Stimulated activated CD8-positive, alpha-beta memory T cell treated with anti-CD3 and anti-CD28 coated beads, Interleukin-15, amount 100 ng/mL, for 1 hour (primary cell): Measurements from ENCODE around the gene PIP4K2C.
"Not testable (repeated sequence)": the region's sequence is repeated elsewhere in the genome, so short reads cannot be mapped to it uniquely, and the experiment has no call there.

ENCODE experiments used
- DNase-seq: peaks from one replicate; pipeline ENCODE4 v3.0.0-alpha.2; 2020; ENCODE audit warnings: low read depth

The PIP4K2C gene

DNA sequence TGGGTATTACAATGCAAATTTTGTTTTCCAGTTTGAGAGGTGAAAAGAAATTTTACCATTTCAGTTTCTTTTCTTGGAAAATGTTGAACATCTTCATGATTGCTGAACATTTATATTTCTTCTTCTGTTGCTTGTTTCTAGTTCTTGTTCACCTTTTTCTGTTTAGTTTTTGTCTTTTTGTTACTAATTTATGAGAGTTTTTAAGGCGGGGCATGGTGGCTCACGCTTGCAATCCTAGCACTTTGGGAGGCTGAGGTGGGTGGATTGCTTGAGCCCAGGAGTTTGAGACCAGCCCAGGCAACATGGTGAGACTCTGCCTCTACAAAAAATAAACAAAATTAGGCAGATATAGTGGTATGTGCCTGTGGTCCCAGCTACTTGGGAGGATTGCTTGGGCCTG is 30.5 kb upstream of the PIP4K2C start:
- DNase-seq = no peak

DNA sequence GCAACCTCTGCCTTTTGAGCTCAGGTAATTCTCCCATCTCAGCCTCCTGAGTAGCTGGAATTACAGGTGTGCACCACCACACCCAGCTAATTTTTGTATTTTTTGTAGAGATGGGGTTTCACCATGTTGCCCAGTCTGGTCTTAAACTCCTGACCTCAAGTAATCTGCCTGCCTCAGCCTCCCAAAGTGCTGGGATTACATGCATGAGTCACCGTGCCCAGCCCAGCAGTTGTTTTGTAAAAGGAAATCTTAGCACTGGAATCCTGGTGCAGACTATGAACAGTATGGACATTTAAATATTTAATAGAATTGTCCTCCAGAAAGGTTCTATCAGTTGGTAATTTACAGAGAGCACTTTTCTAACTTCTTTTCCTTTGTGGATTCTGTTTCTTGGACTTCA is 29.9 kb upstream of the PIP4K2C start:
- DNase-seq = not testable (repeated sequence)

DNA sequence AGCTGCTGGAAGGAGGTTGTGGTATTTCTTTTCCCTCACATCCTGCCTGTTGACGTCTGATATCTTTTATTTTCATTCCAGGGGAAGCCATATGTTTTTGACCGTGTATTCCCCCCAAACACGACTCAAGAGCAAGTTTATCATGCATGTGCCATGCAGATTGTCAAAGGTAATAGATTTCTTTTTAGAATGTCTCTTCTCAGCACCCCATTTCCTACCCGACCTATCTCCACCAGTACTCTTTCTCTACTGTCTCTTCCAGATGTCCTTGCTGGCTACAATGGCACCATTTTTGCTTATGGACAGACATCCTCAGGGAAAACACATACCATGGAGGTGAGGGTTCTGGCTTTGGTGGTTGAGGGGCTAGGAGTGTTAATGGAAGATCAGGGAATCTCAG is 27.6 kb upstream of the PIP4K2C start:
- DNase-seq = no peak

DNA sequence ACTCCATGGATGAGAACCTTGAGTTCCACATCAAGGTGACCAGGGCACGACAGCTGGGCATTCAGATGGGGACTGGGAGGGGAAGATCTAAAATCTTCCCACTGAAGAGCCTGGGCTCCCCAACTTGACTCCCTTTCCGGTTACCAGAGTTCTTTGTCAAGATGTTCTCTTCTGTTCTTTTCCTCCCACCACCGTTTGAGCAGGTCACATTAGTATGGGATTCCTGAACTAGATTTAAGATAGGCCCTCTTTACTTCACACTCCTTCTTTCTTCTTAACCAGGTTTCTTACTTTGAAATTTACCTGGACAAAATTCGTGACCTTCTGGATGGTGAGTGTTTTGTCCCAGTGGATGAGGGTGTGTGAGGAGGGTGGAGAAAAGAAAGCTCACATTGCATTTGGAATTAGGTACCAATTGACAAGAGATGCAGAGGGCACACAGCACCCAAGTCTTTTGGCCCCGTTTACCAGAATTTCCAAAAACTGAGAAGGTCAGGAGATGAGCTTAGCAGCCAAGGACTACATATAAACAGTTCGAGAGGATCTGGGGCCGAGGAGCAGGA is 26.7 kb upstream of the PIP4K2C start:
- no peak for DNase-seq

DNA sequence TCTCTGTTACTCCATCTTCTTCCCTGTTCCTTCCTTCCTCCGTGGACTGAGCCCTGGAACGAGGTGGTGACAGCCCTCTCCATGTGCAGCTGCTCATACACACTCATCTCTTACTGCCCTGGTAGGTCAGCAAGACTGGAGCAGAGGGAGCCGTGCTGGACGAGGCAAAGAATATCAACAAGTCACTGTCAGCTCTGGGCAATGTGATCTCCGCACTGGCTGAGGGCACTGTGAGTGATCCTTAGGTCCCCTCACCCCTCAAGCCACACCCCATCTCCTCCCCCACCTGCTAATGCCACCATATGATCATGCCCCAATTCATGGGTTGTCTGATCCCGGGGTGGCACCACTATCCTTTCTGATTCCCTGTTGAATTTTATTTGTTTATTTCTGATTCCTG is 22.2 kb upstream of the PIP4K2C start:
- no peak for DNase-seq

DNA sequence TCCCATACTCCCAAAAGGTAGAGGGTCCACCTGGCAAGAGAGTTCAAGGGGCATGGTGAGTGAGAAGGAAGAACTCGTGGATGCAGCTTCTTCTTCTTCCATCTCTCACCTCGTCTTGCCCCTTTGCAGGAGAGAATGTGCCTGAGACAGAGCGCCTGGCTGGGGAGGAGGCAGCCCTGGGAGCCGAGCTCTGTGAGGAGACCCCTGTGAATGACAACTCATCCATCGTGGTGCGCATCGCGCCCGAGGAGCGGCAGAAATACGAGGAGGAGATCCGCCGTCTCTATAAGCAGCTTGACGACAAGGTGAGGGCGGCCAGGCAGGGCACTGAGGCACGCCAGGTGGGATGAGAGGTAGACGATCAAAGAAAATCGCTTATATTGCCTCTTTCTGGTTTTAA is 21.1 kb upstream of the PIP4K2C start:
- no peak for DNase-seq

DNA sequence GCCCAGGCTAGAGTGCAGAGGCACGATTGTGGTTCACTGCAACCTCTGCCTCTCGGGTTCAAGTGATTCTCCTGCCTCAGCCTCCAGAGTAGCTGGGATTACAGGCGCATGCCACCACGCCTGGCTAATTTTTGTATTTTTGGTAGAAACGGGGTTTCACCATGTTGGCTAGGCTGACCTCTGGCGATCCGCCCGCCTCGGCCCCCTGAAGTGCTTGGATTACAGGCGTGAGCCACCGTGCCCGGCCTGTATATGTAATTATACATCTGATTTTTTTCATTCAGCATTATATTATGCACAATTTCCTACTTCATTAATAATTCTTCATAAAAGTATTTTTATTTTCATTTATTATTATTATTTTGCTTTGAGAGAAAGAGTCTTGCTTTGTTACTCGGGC is 20.6 kb upstream of the PIP4K2C start:
- not testable (repeated sequence) for DNase-seq

DNA sequence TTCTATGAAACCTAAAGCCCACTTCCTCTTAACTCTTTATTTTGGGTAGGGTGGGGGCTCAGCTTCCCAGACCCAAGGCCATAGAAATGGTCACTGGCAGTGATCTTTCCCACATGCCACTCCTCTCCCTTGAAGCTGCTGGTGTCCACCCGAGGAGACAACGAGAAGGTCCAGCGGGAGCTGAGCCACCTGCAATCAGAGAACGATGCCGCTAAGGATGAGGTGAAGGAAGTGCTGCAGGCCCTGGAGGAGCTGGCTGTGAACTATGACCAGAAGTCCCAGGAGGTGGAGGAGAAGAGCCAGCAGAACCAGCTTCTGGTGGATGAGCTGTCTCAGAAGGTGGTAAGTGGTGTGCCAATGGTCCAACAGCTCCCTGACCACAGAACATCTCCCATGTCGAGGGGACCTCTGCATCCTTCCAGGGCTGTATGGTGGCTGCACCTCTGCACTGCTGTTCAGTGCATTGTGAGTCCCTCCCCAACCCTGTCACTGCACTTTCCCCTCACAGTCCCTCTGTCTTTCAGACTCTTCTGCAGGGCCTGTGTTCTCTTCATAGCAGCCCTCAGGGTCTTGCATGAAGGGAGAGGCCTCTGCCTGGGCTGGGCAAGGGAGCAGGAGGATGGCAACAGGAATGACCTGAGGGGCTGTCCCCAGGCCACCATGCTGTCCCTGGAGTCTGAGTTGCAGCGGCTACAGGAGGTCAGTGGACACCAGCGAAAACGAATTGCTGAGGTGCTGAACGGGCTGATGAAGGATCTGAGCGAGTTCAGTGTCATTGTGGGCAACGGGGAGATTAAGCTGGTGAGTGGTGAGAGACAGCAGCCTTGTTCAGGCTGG is 18.8 kb upstream of the PIP4K2C start:
- no peak for DNase-seq

DNA sequence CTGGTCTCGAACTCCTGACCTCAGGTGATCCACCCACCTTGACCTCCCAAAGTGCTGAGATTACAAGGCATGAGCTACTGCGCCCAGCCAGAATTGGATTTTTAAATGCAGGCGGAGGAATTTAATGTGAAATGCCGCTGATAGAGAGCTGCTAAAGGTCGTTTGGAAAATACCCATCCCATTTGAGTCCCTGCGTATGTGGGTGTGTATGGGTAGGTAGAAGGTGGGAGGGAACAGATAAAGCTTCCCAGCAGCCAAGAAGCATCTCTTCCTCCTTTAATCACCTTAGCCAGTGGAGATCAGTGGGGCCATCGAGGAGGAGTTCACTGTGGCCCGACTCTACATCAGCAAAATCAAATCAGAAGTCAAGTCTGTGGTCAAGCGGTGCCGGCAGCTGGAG is 16.2 kb upstream of the PIP4K2C start:
- DNase-seq = no peak

DNA sequence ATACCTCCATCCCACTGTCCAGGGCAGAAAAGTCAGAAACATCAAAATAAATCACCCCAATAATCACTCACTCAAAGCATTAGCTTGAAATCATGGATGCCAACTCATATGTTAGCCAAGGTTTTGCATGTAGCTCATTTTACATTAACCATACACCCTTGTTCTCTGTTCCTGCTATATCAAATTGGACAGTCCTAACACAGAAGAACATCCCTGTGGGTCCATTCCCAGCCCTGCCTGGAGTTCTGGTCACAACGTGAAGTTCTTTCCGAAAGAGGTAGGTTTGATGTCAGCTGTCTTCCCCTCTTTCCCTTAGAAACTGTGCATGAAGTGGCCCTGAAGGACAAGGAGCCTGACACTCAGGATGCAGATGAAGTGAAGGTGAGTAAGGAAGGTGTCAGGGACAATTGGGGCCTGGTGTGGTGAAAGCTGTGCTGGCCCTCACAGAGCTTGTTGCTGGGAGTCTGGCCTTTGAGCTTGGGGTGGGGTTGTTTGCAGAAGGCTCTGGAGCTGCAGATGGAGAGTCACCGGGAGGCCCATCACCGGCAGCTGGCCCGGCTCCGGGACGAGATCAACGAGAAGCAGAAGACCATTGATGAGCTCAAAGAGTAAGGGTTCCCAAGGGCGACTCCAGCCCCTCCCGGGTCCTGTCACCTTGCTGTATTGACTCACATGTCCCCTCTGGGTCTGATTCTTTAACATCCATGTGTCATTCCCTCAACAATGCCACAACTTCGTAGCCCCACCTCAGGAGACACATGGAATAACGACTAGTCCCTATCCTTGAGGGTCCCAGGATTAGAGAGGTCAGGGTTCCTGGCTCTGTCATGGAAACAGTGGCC is 15.0 kb upstream of the PIP4K2C start:
- no peak for DNase-seq

DNA sequence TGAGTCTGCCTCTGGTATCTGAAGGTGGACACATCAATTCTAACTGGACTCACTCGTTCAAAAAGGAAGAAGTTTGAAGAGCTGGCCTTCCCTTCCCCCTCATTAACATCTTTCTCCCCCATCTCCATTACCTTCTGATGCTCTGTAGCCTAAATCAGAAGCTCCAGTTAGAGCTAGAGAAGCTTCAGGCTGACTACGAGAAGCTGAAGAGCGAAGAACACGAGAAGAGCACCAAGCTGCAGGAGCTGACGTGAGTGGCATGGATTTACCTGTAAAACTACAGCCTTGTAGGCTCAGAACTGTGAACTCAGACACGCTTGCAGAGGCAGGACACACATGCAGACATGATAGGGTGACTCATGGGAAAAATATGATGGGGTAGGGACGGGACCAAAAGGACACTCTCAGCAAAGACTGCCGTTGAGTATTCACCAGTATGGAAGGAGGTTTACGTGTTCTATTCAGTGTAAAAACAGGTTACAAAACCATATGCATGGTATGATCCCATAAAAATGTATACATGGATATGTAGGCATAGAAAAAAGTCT is 14.3 kb upstream of the PIP4K2C start:
- no peak for DNase-seq

DNA sequence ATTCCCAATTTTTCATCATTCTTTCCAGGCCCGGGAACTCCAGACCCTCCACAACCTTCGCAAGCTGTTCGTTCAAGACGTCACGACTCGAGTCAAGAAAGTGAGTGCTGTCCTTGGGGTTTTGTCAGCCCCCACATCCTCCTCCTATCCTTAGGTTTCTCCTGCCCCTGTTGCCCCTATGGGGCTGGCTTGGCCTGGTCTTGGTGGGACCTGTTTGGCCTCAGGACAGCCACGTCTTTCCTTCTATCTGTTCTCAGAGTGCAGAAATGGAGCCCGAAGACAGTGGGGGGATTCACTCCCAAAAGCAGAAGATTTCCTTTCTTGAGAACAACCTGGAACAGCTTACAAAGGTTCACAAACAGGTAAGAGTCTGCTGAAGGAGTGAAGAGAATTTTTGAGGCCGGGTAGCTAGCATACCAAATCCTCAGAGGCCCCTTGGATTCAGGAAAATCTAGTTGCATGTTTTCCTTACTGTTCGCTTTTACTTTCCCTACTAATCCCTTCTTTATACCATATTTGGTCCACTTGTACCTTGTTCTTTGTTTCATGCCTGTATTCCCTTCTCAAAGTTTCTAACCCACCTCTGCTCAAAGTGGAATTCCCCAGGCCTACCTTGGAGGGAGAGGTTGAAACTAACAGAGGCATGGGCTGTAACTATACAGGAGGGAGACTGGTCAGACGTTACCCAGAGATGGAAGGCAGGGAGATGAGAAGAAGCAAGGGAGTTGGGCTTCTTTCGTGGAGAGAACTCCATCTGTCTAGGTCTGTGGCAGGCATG is 12.8 kb upstream of the PIP4K2C start:
- DNase-seq = no peak

DNA sequence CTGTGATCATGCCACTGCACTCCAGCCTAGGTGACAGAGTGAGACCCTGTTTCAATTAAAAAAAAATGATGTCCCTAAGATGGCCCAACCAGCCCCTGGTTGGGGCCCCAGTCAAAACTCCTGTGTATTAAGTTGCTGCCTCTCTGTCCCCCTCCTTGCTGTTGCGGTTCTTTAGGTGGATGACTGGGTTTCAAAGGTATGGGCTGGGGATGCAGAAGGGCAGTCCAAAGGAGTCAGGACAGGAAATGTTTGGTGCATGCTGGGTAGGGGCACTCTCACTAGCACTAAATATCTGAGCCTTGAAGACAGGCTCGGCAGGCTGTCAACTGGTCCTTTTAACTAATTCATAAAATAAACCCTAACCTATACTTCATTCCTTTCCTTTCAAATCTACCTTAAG is 12.0 kb upstream of the PIP4K2C start:
- no peak for DNase-seq

DNA sequence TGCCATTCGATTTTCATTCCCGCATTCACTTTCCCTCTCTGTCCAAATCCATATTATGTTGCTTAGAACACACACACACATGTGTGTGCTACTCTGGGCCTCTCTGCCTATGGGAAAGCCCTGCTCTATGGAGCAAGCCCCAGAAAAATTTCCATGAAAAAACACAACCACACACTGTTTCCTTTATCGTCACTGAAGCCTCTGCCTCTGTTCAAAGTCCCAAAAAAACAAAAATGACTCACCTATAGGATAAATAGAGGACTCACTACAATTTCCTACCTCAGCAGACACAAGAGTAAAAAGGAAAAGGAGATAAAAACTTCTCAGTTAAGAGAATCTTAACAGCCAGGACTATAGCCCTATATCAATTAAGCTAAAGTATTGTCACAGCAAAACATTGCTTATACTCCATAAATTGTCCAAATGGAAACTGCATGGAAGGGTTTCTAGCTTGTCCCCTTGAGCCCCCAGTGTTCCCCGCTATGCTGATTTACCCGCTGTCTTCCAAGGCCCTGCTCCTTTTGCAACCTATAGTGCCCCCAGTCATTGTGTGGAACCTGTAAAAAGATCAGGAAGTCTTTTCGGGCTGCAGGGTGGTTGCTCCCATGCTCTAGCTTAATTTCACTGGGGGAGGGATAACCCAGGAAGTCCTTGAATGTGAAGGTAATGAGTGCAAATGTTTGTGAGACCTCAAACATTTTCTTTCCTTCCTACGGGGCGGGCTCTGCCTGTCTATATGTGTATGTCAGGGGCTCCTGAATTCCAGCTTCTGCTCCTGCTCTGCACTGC is 11.1 kb upstream of the PIP4K2C start:
- DNase-seq = no peak

DNA sequence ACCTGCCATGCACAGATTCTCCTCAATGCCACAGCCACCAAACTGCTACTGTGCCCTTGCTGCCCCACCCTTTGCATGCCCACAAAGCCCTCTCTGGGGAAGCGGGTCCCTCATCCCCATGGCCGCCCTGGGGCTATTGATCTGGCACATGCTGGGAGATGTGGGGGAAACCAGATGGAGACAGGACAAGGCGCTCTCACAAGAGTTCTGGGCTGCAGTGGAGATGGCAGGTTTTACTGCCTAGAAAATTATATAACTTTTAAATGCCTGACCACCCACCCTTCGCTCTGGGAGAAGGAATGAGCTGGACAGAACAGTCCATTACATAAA is 10.6 kb upstream of the PIP4K2C start:
- no peak for DNase-seq

DNA sequence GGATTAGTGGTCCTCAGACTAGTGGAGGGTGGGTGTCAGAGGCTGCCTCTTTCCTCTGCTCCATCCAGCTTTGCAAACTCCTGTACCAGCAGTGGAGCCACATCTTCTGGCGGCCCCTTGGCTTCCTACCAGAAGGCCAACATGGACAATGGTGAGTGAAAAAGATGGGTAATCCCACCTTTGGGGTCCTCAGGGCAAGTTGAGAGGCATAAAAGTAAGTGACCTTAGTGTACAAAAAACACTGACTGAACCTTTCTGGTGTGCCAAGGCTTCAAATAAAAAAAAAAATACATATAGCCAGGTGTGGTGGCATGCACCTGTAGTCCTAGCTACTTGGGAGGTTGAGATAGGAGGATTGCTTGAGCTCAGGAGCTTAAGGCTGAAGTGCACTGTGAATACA is 9.2 kb upstream of the PIP4K2C start:
- no peak for DNase-seq

DNA sequence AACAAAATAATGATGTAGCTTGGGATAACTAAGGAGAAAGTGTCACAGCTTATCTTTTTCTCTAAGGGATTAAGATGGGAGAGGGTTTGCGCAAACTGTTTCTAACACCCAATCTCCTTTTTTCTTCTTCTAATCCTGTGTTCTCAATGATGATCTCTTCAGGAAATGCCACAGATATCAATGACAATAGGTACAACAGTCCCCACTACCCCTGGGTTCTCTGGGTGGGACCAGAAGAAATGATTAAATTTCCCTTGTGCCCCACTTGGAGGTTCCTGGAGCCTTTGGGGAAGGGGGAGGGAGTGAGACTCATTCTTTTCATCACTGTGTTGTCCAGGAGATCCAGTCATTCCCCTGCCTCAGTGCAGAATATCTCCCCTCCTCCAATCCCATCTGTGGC is 8.6 kb upstream of the PIP4K2C start:
- DNase-seq = no peak

DNA sequence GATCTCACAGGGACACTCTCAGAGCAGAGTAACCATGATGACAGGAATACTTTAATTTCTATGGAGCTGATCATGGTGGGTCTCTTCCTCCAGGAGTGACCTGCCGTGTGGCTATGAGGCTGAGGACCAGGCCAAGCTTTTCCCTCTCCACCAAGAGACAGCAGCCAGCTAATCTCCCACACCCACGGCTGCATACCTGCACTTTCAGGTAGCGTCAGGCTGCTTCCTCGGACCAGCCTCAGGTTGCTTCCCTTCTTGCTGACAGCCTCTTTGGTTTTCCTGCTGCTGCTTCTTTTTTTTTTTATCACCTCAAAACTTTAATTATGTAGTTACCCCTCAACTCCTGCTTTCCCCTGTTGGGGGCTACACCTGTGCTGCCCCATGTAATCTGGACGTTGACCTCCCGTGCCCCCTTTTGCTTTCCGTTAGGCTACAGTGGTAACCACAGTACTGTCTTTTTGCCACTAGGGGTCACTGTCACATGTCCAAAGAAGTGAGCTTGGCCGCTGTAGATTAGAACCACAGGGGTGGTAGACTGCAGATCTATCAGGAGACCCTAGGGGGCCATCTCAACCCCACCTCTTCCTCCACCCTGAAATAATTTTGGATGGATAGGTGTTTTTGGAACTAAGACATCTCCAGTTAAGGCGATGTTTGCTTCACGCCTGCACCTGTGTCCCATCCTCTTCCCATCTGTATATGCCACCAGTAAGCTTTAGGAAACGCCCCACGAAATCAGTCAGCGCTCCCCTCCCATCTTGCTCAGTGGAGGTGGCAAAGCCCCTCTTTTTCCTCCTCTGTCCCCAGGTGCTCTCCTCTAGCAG is 7.8 kb upstream of the PIP4K2C start:
- DNase-seq = peak; percentile 42

DNA sequence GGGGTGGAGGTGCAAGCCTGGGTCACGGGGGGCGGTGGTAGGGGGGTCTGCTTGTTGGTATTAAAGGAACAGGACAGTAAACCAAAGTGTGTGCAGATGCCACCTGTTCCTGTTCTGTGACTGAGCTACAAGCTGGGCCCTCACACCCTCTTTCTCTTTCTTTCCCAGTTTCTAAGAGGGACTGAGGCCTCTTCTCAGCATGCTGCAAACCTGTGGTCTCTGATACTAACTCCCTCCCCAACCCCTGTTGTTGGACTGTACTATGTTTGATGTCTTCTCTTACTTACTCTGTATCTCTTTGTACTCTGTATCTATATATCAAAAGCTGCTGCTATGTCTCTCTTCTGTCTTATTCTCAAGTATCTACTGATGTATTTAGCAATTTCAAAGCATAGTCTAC is 6.9 kb upstream of the PIP4K2C start:
- no peak for DNase-seq

DNA sequence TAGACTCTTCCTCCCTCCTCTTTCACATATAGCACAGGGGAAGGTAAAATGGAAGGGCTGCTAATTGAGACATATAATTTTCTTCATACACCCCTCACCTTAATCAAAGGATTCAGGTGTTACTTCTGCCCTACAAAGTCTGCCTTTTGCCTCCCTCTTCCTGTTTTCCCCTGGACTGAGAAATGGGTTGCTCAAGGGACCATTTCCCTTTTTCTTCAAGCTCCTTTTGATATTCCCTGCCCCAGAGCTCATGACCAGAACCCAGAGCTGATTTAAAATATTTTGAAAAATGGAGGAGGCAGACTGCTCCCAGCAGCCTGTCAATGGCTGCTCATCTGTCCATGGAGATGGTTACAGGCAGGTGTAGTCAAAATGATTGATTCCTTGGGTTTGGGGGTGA is 6.3 kb upstream of the PIP4K2C start:
- DNase-seq = no peak
